GM21529 (cell line): Measurements from ENCODE around the gene IRS1.
"Not testable (repeated sequence)": the region's sequence is repeated elsewhere in the genome, so short reads cannot be mapped to it uniquely, and the experiment has no call there.

Source experiments
- ATAC-seq: cut with Tn5 transposase; IDR thresholded peaks from one replicate; pipeline ENCODE4 v1.9.1; 2021; ENCODE audit not compliant: unreplicated experiment

IRS1 gene

GRCh38 chr2:226799211-226799975, at the start of gene IRS1:
Gene IRS1 (minus strand): TSS chr2:226799820. CDS start chr2:226798738, 1,082 bp downstream.
- ATAC-seq, result peak; percentile 36

GRCh38 chr2:226849349-226849748, 49.7 kb upstream of the IRS1 start:
- ATAC-seq, result no peak

- no peak for ATAC-seq
Measured at GRCh38 chr2:226847511-226847910, 47.9 kb upstream of the IRS1 start.

GRCh38 chr2:226847090-226847489, 47.5 kb upstream of the IRS1 start:
- ATAC-seq, result no peak

- peak; percentile 48 for ATAC-seq
Measured at GRCh38 chr2:226845386-226846116, 45.9 kb upstream of the IRS1 start.

- ATAC-seq, result not testable (repeated sequence)
Measured at GRCh38 chr2:226843001-226843400, 43.4 kb upstream of the IRS1 start.

- no peak for ATAC-seq
Measured at GRCh38 chr2:226839951-226840350, 40.3 kb upstream of the IRS1 start.

- no peak for ATAC-seq
Measured at GRCh38 chr2:226839161-226839560, 39.5 kb upstream of the IRS1 start.

GRCh38 chr2:226838722-226839121, 39.1 kb upstream of the IRS1 start:
- no peak for ATAC-seq

GRCh38 chr2:226837787-226838603, 38.4 kb upstream of the IRS1 start:
- ATAC-seq, result no peak

GRCh38 chr2:226837334-226837733, 37.7 kb upstream of the IRS1 start:
- no peak for ATAC-seq

GRCh38 chr2:226836548-226836885, 36.9 kb upstream of the IRS1 start:
- peak; percentile 0 for ATAC-seq

GRCh38 chr2:226835796-226836547, 36.4 kb upstream of the IRS1 start, which contains the start of gene RHBDD1:
Gene RHBDD1 (plus strand): TSS chr2:226836054. CDS start chr2:226864694, 28,640 bp downstream.
- ATAC-seq, result peak; percentile 81

GRCh38 chr2:226835420-226835795, 35.8 kb upstream of the IRS1 start:
- ATAC-seq, result peak; percentile 30

- ATAC-seq, result not testable (repeated sequence)
Measured at GRCh38 chr2:226834880-226835279, 35.3 kb upstream of the IRS1 start.

- ATAC-seq, result no peak
Measured at GRCh38 chr2:226832061-226832460, 32.4 kb upstream of the IRS1 start.

- ATAC-seq, result no peak
Measured at GRCh38 chr2:226831266-226831665, 31.6 kb upstream of the IRS1 start.

- ATAC-seq, result no peak
Measured at GRCh38 chr2:226829721-226830631, 30.4 kb upstream of the IRS1 start.

- ATAC-seq, result no peak
Measured at GRCh38 chr2:226828191-226828590, 28.6 kb upstream of the IRS1 start.

GRCh38 chr2:226825056-226825455, 25.4 kb upstream of the IRS1 start:
- no peak for ATAC-seq
